ENCODE measurements around the gene MTARC2.
"Not testable (repeated sequence)": the region's sequence is repeated elsewhere in the genome, so short reads cannot be mapped to it uniquely, and the experiment has no call there.

Gene MTARC2

GRCh38 chr1:220726634-220727033, 21.5 kb upstream of the MTARC2 start:
- Histone ChIP-seq H3K9me3 (replicated peaks in 1 of 11) (0 out of 22 replicates have a peak, but pooled peaks cover 0 to 3% (median 0%) of the 10 kb centered on the region in 11 experiments), H3K9ac (no peak overlapping the region), H3K4me3 (no peak overlapping the region), H3K4me2 (no peak overlapping the region), H3K4me1 (no peaks in the 10 kb centered on the region; a peak in 1 of 20 replicates), H4K20me1 (no peaks in the 10 kb centered on the region), H3K27ac (no peak overlapping the region), H3K27me3 (no peaks in the 10 kb centered on the region), H3K36me3 (no peaks in the 10 kb centered on the region)
- no peak for TF ChIP-seq Cebpa-rat (IDR thresholded peaks at IDR 0.05)

- Histone ChIP-seq H3K27me3 (no peaks in the 10 kb centered on the region), H3K9ac (no peak overlapping the region), H3K4me3 (no peak overlapping the region), H3K4me2 (no peak overlapping the region), H4K20me1 (no peaks in the 10 kb centered on the region), H3K4me1 (peaks cover 0 to 6% (median 3%) of the 10 kb centered on the region in 10 experiments; a peak in 18 of 20 replicates), H3K9me3 (replicated peaks in 1 of 11) (peaks cover 0 to 3% (median 0%) of the 10 kb centered on the region in 11 experiments; a peak in 1 of 22 replicates), H3K27ac (no peak overlapping the region), H3K36me3 (no peaks in the 10 kb centered on the region)
- no peak for TF ChIP-seq Cebpa-rat (IDR thresholded peaks at IDR 0.05)
Observed at GRCh38 chr1:220727519-220727918, 20.6 kb upstream of the MTARC2 start.

- Histone ChIP-seq H4K20me1 (no peaks in the 10 kb centered on the region), H3K4me2 (no peak overlapping the region), H3K9ac (no peak overlapping the region), H3K4me3 (no peak overlapping the region), H3K27ac (no peak overlapping the region), H3K4me1 (peaks cover 6 to 18% (median 14%) of the 10 kb centered on the region in 10 experiments; a peak in 19 of 20 replicates), H3K27me3 (no peaks in the 10 kb centered on the region), H3K36me3 (no peaks in the 10 kb centered on the region), H3K9me3 (replicated peaks in 1 of 11) (peaks cover 0 to 3% (median 0%) of the 10 kb centered on the region in 11 experiments; a peak in 1 of 22 replicates)
- no peak for TF ChIP-seq Cebpa-rat (IDR thresholded peaks at IDR 0.05)
Observed at GRCh38 chr1:220730486-220730885, 17.6 kb upstream of the MTARC2 start.

- Histone ChIP-seq H3K9me3 (replicated peaks in 1 of 11) (no peaks in the 10 kb centered on the region; a peak in 1 of 22 replicates), H3K4me2 (peak overlapping the region in 8 of 11 experiments; percentile 14 to 78 (median 66); a peak in 12 of 22 replicates), H3K4me3 (no peak overlapping the region), H3K4me1 (peaks cover 6 to 18% (median 14%) of the 10 kb centered on the region in 10 experiments; a peak in 19 of 20 replicates), H3K9ac (no peak overlapping the region), H4K20me1 (no peaks in the 10 kb centered on the region), H3K27me3 (no peaks in the 10 kb centered on the region), H3K27ac (peak overlapping the region in 9 of 11 experiments; percentile 50 to 70 (median 64); a peak in 12 of 22 replicates), H3K36me3 (no peaks in the 10 kb centered on the region)
- TF ChIP-seq Cebpa-rat (IDR thresholded peaks at IDR 0.05): no peak
Observed at GRCh38 chr1:220732137-220732536, 16.0 kb upstream of the MTARC2 start.

GRCh38 chr1:220732621-220733020, 15.5 kb upstream of the MTARC2 start:
- TF ChIP-seq Cebpa-rat (IDR thresholded peaks at IDR 0.05): no peak
- H4K20me1 ChIP-seq: no peaks in the 10 kb centered on the region
- no peaks in the 10 kb centered on the region; a peak in 1 of 22 replicates for H3K9me3 ChIP-seq (replicated peaks in 1 of 11)
- H3K4me3 ChIP-seq: peak overlapping the region in 2 of 10 experiments; percentile 11 to 26; a peak in 1 of 20 replicates
- peaks cover 6 to 18% (median 14%) of the 10 kb centered on the region in 10 experiments; a peak in 19 of 20 replicates for H3K4me1 ChIP-seq
- H3K4me2 ChIP-seq: peak overlapping the region; percentile 3 to 78 (median 59)
- H3K27me3 ChIP-seq: no peaks in the 10 kb centered on the region
- H3K27ac ChIP-seq: peak overlapping the region in 10 of 11 experiments; percentile 49 to 70 (median 62); a peak in 17 of 22 replicates
- H3K36me3 ChIP-seq: no peaks in the 10 kb centered on the region
- H3K9ac ChIP-seq: peak overlapping the region in 1 of 11 experiments; percentile 5; a peak in 3 of 22 replicates

- peak overlapping the region in 9 of 11 experiments; percentile 49 to 70 (median 64); a peak in 17 of 22 replicates for H3K27ac ChIP-seq
- peak overlapping the region in 1 of 10 experiments; percentile 11; a peak in 1 of 20 replicates for H3K4me3 ChIP-seq
- H3K4me2 ChIP-seq: peak overlapping the region; percentile 3 to 78 (median 59)
- H4K20me1 ChIP-seq: no peaks in the 10 kb centered on the region
- peaks cover 6 to 18% (median 14%) of the 10 kb centered on the region in 10 experiments; a peak in 19 of 20 replicates for H3K4me1 ChIP-seq
- H3K9me3 ChIP-seq (replicated peaks in 1 of 11): no peaks in the 10 kb centered on the region; a peak in 1 of 22 replicates
- H3K9ac ChIP-seq: peak overlapping the region in 4 of 11 experiments; percentile 36 to 53 (median 45); a peak in 6 of 22 replicates
- H3K27me3 ChIP-seq: no peaks in the 10 kb centered on the region
- H3K36me3 ChIP-seq: no peaks in the 10 kb centered on the region
- no peak for TF ChIP-seq Cebpa-rat (IDR thresholded peaks at IDR 0.05)
Observed at GRCh38 chr1:220733086-220733601, 15.0 kb upstream of the MTARC2 start.

GRCh38 chr1:220734571-220735326, 13.4 kb upstream of the MTARC2 start:
- TF ChIP-seq Cebpa-rat (IDR thresholded peaks at IDR 0.05): no peak
- H3K9me3 ChIP-seq (replicated peaks in 1 of 11): no peaks in the 10 kb centered on the region; a peak in 1 of 22 replicates
- no peaks in the 10 kb centered on the region for H4K20me1 ChIP-seq
- H3K27ac ChIP-seq: no peak overlapping the region
- no peak overlapping the region for H3K9ac ChIP-seq
- no peaks in the 10 kb centered on the region for H3K36me3 ChIP-seq
- H3K4me2 ChIP-seq: no peak overlapping the region
- peaks cover 6 to 18% (median 14%) of the 10 kb centered on the region in 10 experiments; a peak in 19 of 20 replicates for H3K4me1 ChIP-seq
- H3K4me3 ChIP-seq: no peak overlapping the region
- H3K27me3 ChIP-seq: no peaks in the 10 kb centered on the region

GRCh38 chr1:220736283-220736682, 11.8 kb upstream of the MTARC2 start:
- H3K27me3 ChIP-seq; H3K4me2 ChIP-seq; H3K27ac ChIP-seq; H3K9me3 ChIP-seq (replicated peaks in 1 of 11); H3K9ac ChIP-seq; H3K4me3 ChIP-seq; H3K36me3 ChIP-seq; H4K20me1 ChIP-seq: not testable (repeated sequence)
- peaks cover 6 to 18% (median 14%) of the 10 kb centered on the region in 10 experiments; a peak in 19 of 20 replicates for H3K4me1 ChIP-seq

- H3K4me2 ChIP-seq: no peak overlapping the region
- no peak for TF ChIP-seq Cebpa-rat (IDR thresholded peaks at IDR 0.05)
- H4K20me1 ChIP-seq: no peaks in the 10 kb centered on the region
- H3K9me3 ChIP-seq (replicated peaks in 1 of 11): no peaks in the 10 kb centered on the region
- H3K36me3 ChIP-seq: no peaks in the 10 kb centered on the region
- no peak overlapping the region for H3K9ac ChIP-seq
- no peaks in the 10 kb centered on the region for H3K4me1 ChIP-seq
- H3K4me3 ChIP-seq: no peak overlapping the region
- no peak overlapping the region for H3K27ac ChIP-seq
- peaks cover 0 to under 1% (median 0%) of the 10 kb centered on the region in 11 experiments; a peak in 2 of 22 replicates for H3K27me3 ChIP-seq
Observed at GRCh38 chr1:220741349-220741748, 6.8 kb upstream of the MTARC2 start.

Data from BLaER1 treated with 17β-estradiol and CSF1 and Interleukin-3, amounts not matched to agents 10 nM and 100 nM (cell line).